Stimulated activated CD8-positive, alpha-beta memory T cell treated with anti-CD3 and anti-CD28 coated beads, Interleukin-15, amount 100 ng/mL, for 1 hour (primary cell): ENCODE measurements around the gene TTC21A.

Experiments used
- DNase-seq: peaks from one replicate; pipeline ENCODE4 v3.0.0-alpha.2; 2020; ENCODE audit warnings: low read depth

The TTC21A gene

GRCh38 chr3:39137435-39137936 is 30.0 kb downstream of the TTC21A start:
- no peak for DNase-seq

- DNase-seq = no peak
Measured at GRCh38 chr3:39137991-39138803, 30.7 kb downstream of the TTC21A start.

DNA sequence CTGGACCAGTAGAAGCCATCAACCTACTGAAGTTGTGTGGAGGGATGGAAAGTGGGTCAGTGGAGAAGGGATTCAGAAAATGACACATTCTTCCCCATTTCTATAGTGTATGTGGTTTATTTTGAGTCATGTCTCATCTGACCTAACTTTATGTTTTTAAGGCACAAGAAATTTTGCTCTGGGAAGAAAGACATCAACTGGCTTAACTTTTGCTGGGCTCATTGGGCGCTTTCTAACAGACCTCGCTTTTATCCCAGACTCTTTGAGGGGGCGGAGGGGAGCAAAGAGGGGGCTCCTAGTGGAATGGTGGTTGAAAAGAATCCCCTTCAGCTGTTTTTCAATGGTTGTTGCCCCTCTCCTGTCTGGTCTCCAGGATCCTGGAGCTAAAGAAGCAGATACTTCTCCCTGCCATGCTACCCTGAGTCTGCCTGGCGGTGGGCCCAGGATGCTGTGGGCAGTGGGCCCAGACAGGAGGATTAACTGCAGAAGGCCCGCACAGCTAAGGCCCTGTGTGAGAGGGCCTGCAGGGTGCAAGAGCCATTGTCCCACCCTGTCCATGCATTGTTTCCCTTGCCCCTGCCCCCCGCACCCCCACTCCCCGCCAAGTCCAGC is 31.4 kb downstream of the TTC21A start:
- no peak for DNase-seq

DNA sequence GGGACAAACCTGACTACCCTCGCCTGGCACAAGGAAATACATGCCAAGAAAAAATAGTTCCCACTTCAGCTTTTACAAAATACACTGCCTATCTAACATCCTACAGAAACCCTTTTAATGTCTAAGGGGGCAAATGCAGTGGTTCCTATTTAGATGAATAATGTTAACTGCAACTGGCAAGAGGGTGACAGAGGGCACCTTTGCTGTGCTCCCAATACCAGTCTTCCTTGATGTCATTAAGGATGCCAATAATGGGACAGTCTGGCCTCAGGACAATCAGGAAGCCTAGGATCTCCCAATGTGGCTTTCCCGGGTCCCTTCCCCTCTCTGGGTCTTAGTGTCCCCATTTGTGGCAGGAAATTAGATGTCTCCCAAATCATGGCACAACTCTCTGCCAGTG is 32.0 kb downstream of the TTC21A start:
- no peak for DNase-seq

- DNase-seq = no peak
Measured at GRCh38 chr3:39140341-39140971, 33.0 kb downstream of the TTC21A start.

GRCh38 chr3:39141171-39141995 is 33.9 kb downstream of the TTC21A start:
- DNase-seq = no peak

GRCh38 chr3:39142067-39142466 is 34.6 kb downstream of the TTC21A start:
- DNase-seq = no peak

- no peak for DNase-seq
Measured at GRCh38 chr3:39143051-39143885, 35.8 kb downstream of the TTC21A start.

GRCh38 chr3:39144095-39144747 is 36.7 kb downstream of the TTC21A start:
- DNase-seq = no peak

- no peak for DNase-seq
Measured at GRCh38 chr3:39144748-39145380, 37.4 kb downstream of the TTC21A start.

- DNase-seq = no peak
Measured at GRCh38 chr3:39146083-39146501, 38.6 kb downstream of the TTC21A start.

DNA sequence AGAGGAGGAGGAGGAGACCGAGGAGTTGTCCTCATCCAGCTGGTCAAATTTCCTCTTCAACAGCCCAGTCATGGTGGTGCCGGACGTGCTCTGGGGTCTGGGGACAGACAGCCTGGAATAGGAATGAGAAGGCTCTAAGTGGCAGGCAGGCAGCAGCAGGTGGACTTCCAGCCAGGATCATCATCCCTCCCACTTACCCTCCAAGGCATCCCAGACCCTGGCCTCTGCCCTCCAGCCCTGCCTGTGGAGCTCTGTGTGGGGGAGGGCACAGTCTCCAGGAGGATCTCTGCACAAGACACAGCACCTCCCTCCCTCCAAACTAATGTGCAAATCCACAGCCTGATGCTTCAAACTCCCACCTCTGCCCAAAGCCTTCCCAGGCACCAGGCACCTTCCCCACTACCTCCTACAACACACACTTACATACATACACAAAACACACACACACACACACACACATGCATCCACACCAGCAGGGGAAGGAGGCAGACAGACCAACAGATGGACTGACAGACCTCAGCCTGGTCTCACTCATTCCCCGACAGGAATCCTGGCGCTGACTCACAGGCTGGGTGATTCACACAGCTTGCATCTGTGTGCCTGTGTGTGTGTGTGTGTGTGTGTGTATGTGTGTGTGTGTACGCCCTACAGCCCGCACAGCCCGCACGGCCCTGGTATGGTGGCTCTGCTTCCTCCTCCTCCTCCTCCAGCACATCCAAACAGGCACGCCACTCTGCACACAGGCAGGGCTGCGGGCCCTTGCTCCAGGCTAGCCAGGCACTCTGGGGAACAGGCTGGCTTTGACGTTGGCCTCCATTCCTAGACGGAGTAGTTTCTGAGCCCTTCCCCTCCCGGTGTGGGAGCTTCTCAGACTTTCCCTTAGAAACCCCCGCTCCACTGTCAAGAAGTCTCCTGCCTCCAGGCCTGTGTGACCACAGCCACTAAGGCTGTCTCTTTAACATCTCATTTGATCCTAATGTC is 39.4 kb downstream of the TTC21A start:
- DNase-seq = no peak

GRCh38 chr3:39147711-39148434 is 40.4 kb downstream of the TTC21A start:
- DNase-seq = no peak

GRCh38 chr3:39148435-39149058 is 41.1 kb downstream of the TTC21A start:
- no peak for DNase-seq

- DNase-seq = no peak
Measured at GRCh38 chr3:39149059-39149455, 41.6 kb downstream of the TTC21A start.

DNA sequence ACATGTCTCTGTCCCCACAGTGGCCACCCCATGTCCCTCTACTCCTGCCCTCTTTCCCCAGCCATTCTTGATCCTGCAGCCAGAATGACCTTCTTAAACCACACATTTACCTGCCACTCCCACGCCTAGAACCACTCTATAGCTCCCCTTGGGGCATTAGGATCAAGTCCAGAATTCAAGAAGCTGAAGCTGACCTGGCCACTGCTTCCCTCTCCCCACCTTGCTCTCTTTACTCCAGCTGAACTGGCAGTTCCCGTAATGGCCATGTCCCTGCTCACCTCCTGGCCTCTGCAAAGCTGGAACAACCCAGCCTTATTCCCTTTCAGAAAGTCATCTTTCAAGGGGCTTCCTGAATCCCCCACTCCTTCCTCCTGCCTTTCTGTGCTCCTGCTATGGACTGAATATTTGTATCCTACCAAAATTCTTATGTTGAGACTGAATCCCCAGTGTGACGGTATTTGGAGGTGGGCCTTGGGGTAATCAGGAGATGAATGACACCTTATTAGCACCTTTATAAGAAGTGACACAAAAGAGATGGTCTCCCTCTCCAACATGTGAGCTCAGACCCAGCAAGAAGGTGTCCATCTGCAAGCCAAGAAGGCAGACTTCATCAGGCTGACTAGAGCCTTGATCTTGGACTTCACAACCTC is 42.1 kb downstream of the TTC21A start:
- DNase-seq = no peak

- DNase-seq = no peak
Measured at GRCh38 chr3:39150148-39150802, 42.8 kb downstream of the TTC21A start.
